IMR-90 (cell line): Measurements from ENCODE around the gene ST7. TPM values are rescaled to one million over a fixed set of nuclear protein-coding genes. Genes with fewer than 3 reads are reported as not detected.
A peak's percentile ranks its signal among the peaks of the same experiment; 100 is the strongest.

Experiments
- ATAC-seq: fragments of 200-7000 bp; cut with Tn5 transposase; 2 replicates; pipeline ENCODE4 v1.9.1; 2020; ENCODE audit warnings: low read depth, mild to moderate bottlenecking, moderate library complexity
- BruUV-seq: library from RNA; stranded (reverse); fragments of 400-500 nt; replicated peaks from 2 replicates; lab custom pipeline; 2021; lab: Mats Ljungman, UMichigan
- CTCF ChIA-PET: fragments of 300-600 bp; formaldehyde crosslinking; extraction: SDS; loops from one replicate; lab custom pipeline; 2021; ENCODE audit warnings: antibody characterized with exemption; lab: Yijun Ruan, JAX
- POLR2A ChIA-PET: fragments of 300-600 bp; sonication (Branson Sonifier 250); formaldehyde crosslinking; loops from one replicate; lab custom pipeline; 2022; ENCODE audit warnings: antibody characterized with exemption; ENCODE audit not compliant: unreplicated experiment; lab: Charles Lee
- DNase-seq: peaks from one replicate; pipeline ENCODE4 v3.0.0; 2013
- H2AFZ ChIP-seq: replicated peaks from 2 replicates; pipeline ENCODE3; 2013; ENCODE audit warnings: low read length, mild to moderate bottlenecking; ENCODE audit not compliant: poor library complexity
- H2AK5ac ChIP-seq: 2 replicates; pipeline ENCODE4 v1.6.1; 2013; ENCODE audit warnings: low read depth, low read length, inconsistent platforms
- H2AK9ac ChIP-seq: replicated peaks from 2 replicates; pipeline ENCODE3; 2013; ENCODE audit warnings: mild to moderate bottlenecking, low read depth, low read length, moderate library complexity; ENCODE audit not compliant: poor library complexity
- H2BK120ac ChIP-seq: 2 replicates; pipeline ENCODE4 v1.6.1; 2013; ENCODE audit warnings: low read depth, low read length, inconsistent platforms
- H2BK15ac ChIP-seq: 3 replicates; pipeline ENCODE4 v1.6.1; 2013; ENCODE audit warnings: low read depth, low read length, inconsistent platforms
- H2BK20ac ChIP-seq: 2 replicates; pipeline ENCODE4 v1.6.1; 2013; ENCODE audit warnings: low read depth, mild to moderate bottlenecking, inconsistent platforms, low read length, moderate library complexity
- H2BK5ac ChIP-seq: 2 replicates; pipeline ENCODE4 v1.6.1; 2013; ENCODE audit warnings: mild to moderate bottlenecking, low read depth, low read length, inconsistent platforms; ENCODE audit not compliant: poor library complexity, severe bottlenecking
- H3K14ac ChIP-seq: replicated peaks from 2 replicates; pipeline ENCODE4 v1.6.1; 2013; ENCODE audit warnings: low read depth, low read length, inconsistent platforms
- H3K18ac ChIP-seq: 2 replicates; pipeline ENCODE4 v1.6.1; 2013; ENCODE audit warnings: low read depth, low read length, control low read depth
- H3K23ac ChIP-seq: 2 replicates; pipeline ENCODE4 v1.6.1; 2013; ENCODE audit warnings: low read depth, low read length, inconsistent platforms
- H3K27ac ChIP-seq: 2 replicates; pipeline ENCODE4 v1.5.1; 2013; ENCODE audit warnings: mild to moderate bottlenecking, control low read depth, low read length; ENCODE audit not compliant: insufficient read depth
- H3K27me3 ChIP-seq: 2 replicates; pipeline ENCODE4 v1.6.1; 2013; ENCODE audit warnings: low read length; ENCODE audit not compliant: control insufficient read depth, insufficient read depth
- H3K36me3 ChIP-seq: 2 replicates; pipeline ENCODE4 v1.6.1; 2013; ENCODE audit warnings: low read length, mixed read lengths; ENCODE audit not compliant: control insufficient read depth, insufficient read depth
- H3K4ac ChIP-seq: 2 replicates; pipeline ENCODE4 v1.6.1; 2013; ENCODE audit warnings: low read depth, low read length, inconsistent platforms
- H3K4me1 ChIP-seq: 2 replicates; pipeline ENCODE4 v1.6.1; 2013; ENCODE audit warnings: low read length, mixed read lengths; ENCODE audit not compliant: control insufficient read depth, insufficient read depth
- H3K4me2 ChIP-seq: 2 replicates; pipeline ENCODE4 v1.6.1; 2013; ENCODE audit warnings: low read depth, mild to moderate bottlenecking, control low read depth, low read length, moderate library complexity
- H3K4me3 ChIP-seq: 2 replicates; pipeline ENCODE4 v1.5.1; 2013; ENCODE audit warnings: low read depth, mild to moderate bottlenecking, control low read depth, low read length, moderate library complexity; ENCODE audit not compliant: insufficient read depth
- H3K56ac ChIP-seq: 2 replicates; pipeline ENCODE4 v1.6.1; 2013; ENCODE audit warnings: low read length, inconsistent platforms; ENCODE audit not compliant: insufficient read depth; ENCODE audit errors: extremely low read depth
- H3K79me1 ChIP-seq, 2 experiments: 2 replicates each; pipeline ENCODE4 v1.6.1; 2013; ENCODE audit warnings: low read length in 2 of 2, inconsistent platforms in 1 of 2, low read depth in 1 of 2
- H3K9ac ChIP-seq: 2 replicates; pipeline ENCODE4 v1.6.1; 2013; ENCODE audit warnings: low read depth, low read length, control low read depth
- H3K9me1 ChIP-seq: 2 replicates; pipeline ENCODE4 v1.6.1; 2013; ENCODE audit warnings: low read length, inconsistent platforms; ENCODE audit not compliant: insufficient read depth
- H3K9me3 ChIP-seq: 2 replicates; pipeline ENCODE4 v1.6.1; 2013; ENCODE audit warnings: low read length; ENCODE audit not compliant: control insufficient read depth, insufficient read depth
- H4K20me1 ChIP-seq: 2 replicates; pipeline ENCODE4 v1.6.1; 2013; ENCODE audit warnings: low read length, inconsistent platforms; ENCODE audit not compliant: insufficient read depth
- H4K5ac ChIP-seq: 2 replicates; pipeline ENCODE4 v1.6.1; 2013; ENCODE audit warnings: mild to moderate bottlenecking, low read depth, low read length, control low read depth
- H4K8ac ChIP-seq, 2 experiments: 2 replicates each; pipeline ENCODE4 v1.6.1; 2013; ENCODE audit warnings: low read depth in 2 of 2, low read length in 2 of 2, control low read depth in 1 of 2, inconsistent platforms in 1 of 2
- H4K91ac ChIP-seq: 2 replicates; pipeline ENCODE4 v1.6.1; 2013; ENCODE audit warnings: low read depth, low read length, inconsistent platforms; ENCODE audit not compliant: insufficient read depth
- BHLHE40 ChIP-seq: fragments of 150-350 bp; IDR thresholded peaks from 2 replicates; pipeline ENCODE4 v1.6.1; 2016; ENCODE audit warnings: mild to moderate bottlenecking, low read depth, low read length
- CEBPB ChIP-seq: IDR thresholded peaks from 2 replicates; pipeline ENCODE4 v1.6.1; 2012; ENCODE audit warnings: low read depth, low read length, improper control_type of control experiment
- CHD1 ChIP-seq: IDR thresholded peaks from 2 replicates; pipeline ENCODE4 v1.6.1; 2012; ENCODE audit warnings: low read depth, low read length, improper control_type of control experiment
- FOS ChIP-seq: fragments of 150-350 bp; IDR thresholded peaks from 2 replicates; pipeline ENCODE4 v1.6.1; 2016; ENCODE audit warnings: low read depth, low read length
- MAFK ChIP-seq: IDR thresholded peaks from 2 replicates; pipeline ENCODE4 v1.6.1; 2012; ENCODE audit warnings: low read depth, low read length, improper control_type of control experiment
- MAZ ChIP-seq: IDR thresholded peaks from 2 replicates; pipeline ENCODE4 v1.6.1; 2012; ENCODE audit warnings: low read depth, mild to moderate bottlenecking, low read length, improper control_type of control experiment, moderate library complexity, borderline replicate concordance
- MXI1 ChIP-seq: IDR thresholded peaks from 2 replicates; pipeline ENCODE4 v1.6.1; 2012; ENCODE audit warnings: low read depth, mild to moderate bottlenecking, low read length, moderate library complexity, borderline replicate concordance
- NFE2L2 ChIP-seq: fragments of 150-350 bp; IDR thresholded peaks from 2 replicates; pipeline ENCODE4 v1.6.1; 2016; ENCODE audit warnings: low read depth, mild to moderate bottlenecking, low read length
- POLR2A ChIP-seq: IDR thresholded peaks from 2 replicates; pipeline ENCODE4 v1.6.1; 2012; ENCODE audit warnings: mild to moderate bottlenecking, low read depth, low read length
- RAD21 ChIP-seq: IDR thresholded peaks from 2 replicates; pipeline ENCODE4 v1.6.1; 2012; ENCODE audit warnings: low read length, improper control_type of control experiment
- RCOR1 ChIP-seq: IDR thresholded peaks from 2 replicates; pipeline ENCODE4 v1.6.1; 2012; ENCODE audit warnings: mild to moderate bottlenecking, low read length, improper control_type of control experiment; ENCODE audit not compliant: insufficient replicate concordance
- RFX5 ChIP-seq: IDR thresholded peaks from 2 replicates; pipeline ENCODE4 v1.8.0; 2012; ENCODE audit warnings: low read depth, mild to moderate bottlenecking, low read length, moderate library complexity
- SMC3 ChIP-seq: fragments of 150-350 bp; IDR thresholded peaks from 2 replicates; pipeline ENCODE4 v1.6.1; 2016; ENCODE audit warnings: low read depth, mild to moderate bottlenecking, antibody characterized with exemption, low read length, moderate library complexity
- WGBS, 2 experiments: methylation state at CpG; one replicate each; pipeline versions ENCODE4 v1.1.5 to v1.1.7; 2013; ENCODE audit warnings: missing lambda C conversion rate in 2 of 2; ENCODE audit not compliant: insufficient read length in 1 of 2; ENCODE audit errors: extremely low coverage in 2 of 2; 5-methylcytosine and 5-hydroxymethylcytosine counted together
- dilution Hi-C: fragments of 300-500 bp; cut with HindIII; formaldehyde crosslinking; loops from one replicate; pipeline ENCODE4 v1.14.3; 2018; ENCODE audit warnings: low sequenced_read_pairs; ENCODE audit not compliant: unreplicated experiment
- in situ Hi-C: fragments of 300-500 bp; cut with MboI; formaldehyde crosslinking; loops from 3 replicates; pipeline ENCODE4 v1.14.3; 2019; ENCODE audit warnings: low sequenced_read_pairs, inconsistent platforms, mixed read lengths
- intact Hi-C: fragments of 100-400 bp; cut with micrococcal nuclease; formaldehyde crosslinking; loops from 2 replicates; pipeline ENCODE4 v1.10.0; 2022
- polyA plus RNA-seq, 3 experiments: library from polyadenylated mRNA; depleted of rRNA; stranded (reverse); fragments of >200 nt; gene quantifications; 2 replicates each; pipeline ENCODE4 v1.2.3, GENCODE V29; 2012; ENCODE audit warnings: low replicate concordance in 1 of 3
- total RNA-seq: library from RNA; depleted of rRNA; stranded (reverse); fragments of >200 nt; gene quantifications from 2 replicates; pipeline ENCODE4 v1.2.3, GENCODE V29; 2012
- TF ChIP-seq, protein P1 (sequence below): conservative IDR thresholded peaks from 2 replicates; pipeline ENCODE4 v1.5.1; 2012; ENCODE audit warnings: mild to moderate bottlenecking, low read depth, low read length, improper control_type of control experiment
- TF ChIP-seq, protein P2 (sequence below): fragments of 150-350 bp; IDR thresholded peaks from 2 replicates; pipeline ENCODE4 v1.6.1; 2017; ENCODE audit warnings: mild to moderate bottlenecking, antibody characterized with exemption, low read length, low read depth
- TF ChIP-seq, protein P3 (sequence below): fragments of 150-350 bp; IDR thresholded peaks from 2 replicates; pipeline ENCODE4 v1.6.1; 2016; ENCODE audit warnings: low read depth, mild to moderate bottlenecking, low read length, moderate library complexity, borderline replicate concordance

The ST7 gene
- total and polyA plus RNA-seq, 2 of the 4 experiments (the other 2 are of a cell fraction) = 18.6 to 26.0 TPM

DNA sequence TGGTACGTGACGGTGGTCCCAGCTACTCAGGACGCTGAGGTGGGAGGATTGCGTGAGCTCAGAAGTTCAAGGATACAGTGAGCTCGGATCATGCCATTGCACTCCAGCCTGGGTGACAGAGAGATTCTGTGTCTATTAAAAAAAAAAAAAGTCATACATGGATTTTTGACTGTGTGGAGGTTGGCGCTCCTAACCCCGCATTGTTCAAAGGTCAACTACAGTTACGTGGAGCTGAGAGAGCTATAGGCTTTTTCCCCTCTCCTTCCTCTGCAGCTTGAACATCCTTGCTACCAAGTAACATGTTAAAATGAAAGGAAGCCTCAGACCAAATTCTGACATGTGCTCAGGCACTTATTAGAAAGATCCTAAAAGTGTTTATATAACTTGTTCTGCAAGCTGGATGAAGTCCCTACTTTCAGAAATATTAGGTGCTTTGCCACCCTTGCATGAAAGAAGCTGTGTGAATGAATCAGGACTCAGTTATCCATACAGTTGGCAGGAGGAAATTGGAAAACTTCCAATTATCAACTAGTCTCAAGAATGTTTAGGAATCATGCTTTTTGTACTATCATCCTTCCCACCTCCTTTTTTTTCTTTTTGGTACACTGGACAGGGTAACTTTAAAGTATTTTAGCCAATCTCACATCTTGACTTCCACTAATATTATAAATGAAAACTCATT lies 12.5 kb upstream of the ST7 start:
- no peak overlapping the region for H4K91ac ChIP-seq
- no peak overlapping the region for H3K4me3 ChIP-seq
- no peak overlapping the region for H3K14ac ChIP-seq
- H3K27me3 ChIP-seq = peaks cover under 1% of the 10 kb centered on the region
- no peak overlapping the region for H3K9ac ChIP-seq
- H3K79me1 ChIP-seq = no peaks in the 10 kb centered on the region
- dilution Hi-C loops (no loop called here), in situ Hi-C loops (loop anchor here (25.0 kb wide), 1 partner anchor 771 kb away; no protein-coding TSS in a partner anchor), intact Hi-C loops (no loop called here)
- WGBS, 2 experiments = no CpG with 5 or more reads among the region's 8 CpGs
- peaks cover 4% of the 10 kb centered on the region for H3K4me1 ChIP-seq
- H2BK5ac ChIP-seq = no peak overlapping the region
- H2AFZ ChIP-seq = no peak overlapping the region
- no peaks in the 10 kb centered on the region for H3K9me3 ChIP-seq
- ATAC-seq (peak; percentile 29; the same call in 1 of the 2 replicates), DNase-seq (peak; percentile 22)
- H3K4ac ChIP-seq = no peak overlapping the region
- no peaks in the 10 kb centered on the region for H3K36me3 ChIP-seq
- 0 out of 2 replicates have a peak, but pooled peaks cover 3% of the 10 kb centered on the region for H3K9me1 ChIP-seq
- no peak overlapping the region for H2AK9ac ChIP-seq
- no peak overlapping the region for H2AK5ac ChIP-seq
- no peak overlapping the region for H4K5ac ChIP-seq
- no peak overlapping the region for H2BK15ac ChIP-seq
- no peak overlapping the region for H3K27ac ChIP-seq
- H3K4me2 ChIP-seq = no peak overlapping the region
- H4K8ac ChIP-seq = no peak overlapping the region
- H4K20me1 ChIP-seq = no peaks in the 10 kb centered on the region
- H2BK20ac ChIP-seq = no peak overlapping the region
- no peak overlapping the region for H3K18ac ChIP-seq
- CTCF ChIA-PET = interaction anchor here (0.6 kb wide), 1 partner anchor 311 kb away, joined by 3 read pairs; no protein-coding TSS in a partner anchor
- BruUV-seq = no TSS peak
- POLR2A ChIA-PET = no interaction called here
- H2BK120ac ChIP-seq = no peak overlapping the region
- no peak overlapping the region for H3K23ac ChIP-seq
- H3K56ac ChIP-seq = no peak overlapping the region
- TF ChIP-seq NFE2L2 = no peak
- no peak for TF ChIP-seq BHLHE40
- TF ChIP-seq RFX5 = no peak
- TF ChIP-seq, protein P1, sequence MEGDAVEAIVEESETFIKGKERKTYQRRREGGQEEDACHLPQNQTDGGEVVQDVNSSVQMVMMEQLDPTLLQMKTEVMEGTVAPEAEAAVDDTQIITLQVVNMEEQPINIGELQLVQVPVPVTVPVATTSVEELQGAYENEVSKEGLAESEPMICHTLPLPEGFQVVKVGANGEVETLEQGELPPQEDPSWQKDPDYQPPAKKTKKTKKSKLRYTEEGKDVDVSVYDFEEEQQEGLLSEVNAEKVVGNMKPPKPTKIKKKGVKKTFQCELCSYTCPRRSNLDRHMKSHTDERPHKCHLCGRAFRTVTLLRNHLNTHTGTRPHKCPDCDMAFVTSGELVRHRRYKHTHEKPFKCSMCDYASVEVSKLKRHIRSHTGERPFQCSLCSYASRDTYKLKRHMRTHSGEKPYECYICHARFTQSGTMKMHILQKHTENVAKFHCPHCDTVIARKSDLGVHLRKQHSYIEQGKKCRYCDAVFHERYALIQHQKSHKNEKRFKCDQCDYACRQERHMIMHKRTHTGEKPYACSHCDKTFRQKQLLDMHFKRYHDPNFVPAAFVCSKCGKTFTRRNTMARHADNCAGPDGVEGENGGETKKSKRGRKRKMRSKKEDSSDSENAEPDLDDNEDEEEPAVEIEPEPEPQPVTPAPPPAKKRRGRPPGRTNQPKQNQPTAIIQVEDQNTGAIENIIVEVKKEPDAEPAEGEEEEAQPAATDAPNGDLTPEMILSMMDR = no peak
- TF ChIP-seq, protein P2, sequence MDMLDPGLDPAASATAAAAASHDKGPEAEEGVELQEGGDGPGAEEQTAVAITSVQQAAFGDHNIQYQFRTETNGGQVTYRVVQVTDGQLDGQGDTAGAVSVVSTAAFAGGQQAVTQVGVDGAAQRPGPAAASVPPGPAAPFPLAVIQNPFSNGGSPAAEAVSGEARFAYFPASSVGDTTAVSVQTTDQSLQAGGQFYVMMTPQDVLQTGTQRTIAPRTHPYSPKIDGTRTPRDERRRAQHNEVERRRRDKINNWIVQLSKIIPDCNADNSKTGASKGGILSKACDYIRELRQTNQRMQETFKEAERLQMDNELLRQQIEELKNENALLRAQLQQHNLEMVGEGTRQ = no peak
- no peak for TF ChIP-seq RAD21
- TF ChIP-seq MXI1 = no peak
- TF ChIP-seq, protein P3, sequence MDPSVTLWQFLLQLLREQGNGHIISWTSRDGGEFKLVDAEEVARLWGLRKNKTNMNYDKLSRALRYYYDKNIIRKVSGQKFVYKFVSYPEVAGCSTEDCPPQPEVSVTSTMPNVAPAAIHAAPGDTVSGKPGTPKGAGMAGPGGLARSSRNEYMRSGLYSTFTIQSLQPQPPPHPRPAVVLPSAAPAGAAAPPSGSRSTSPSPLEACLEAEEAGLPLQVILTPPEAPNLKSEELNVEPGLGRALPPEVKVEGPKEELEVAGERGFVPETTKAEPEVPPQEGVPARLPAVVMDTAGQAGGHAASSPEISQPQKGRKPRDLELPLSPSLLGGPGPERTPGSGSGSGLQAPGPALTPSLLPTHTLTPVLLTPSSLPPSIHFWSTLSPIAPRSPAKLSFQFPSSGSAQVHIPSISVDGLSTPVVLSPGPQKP = no peak
- TF ChIP-seq POLR2A = no peak
- no peak for TF ChIP-seq CHD1
- no peak for TF ChIP-seq RCOR1
- no peak for TF ChIP-seq MAZ
- TF ChIP-seq MAFK = no peak
- TF ChIP-seq SMC3 = no peak
- TF ChIP-seq FOS = no peak
- TF ChIP-seq CEBPB = no peak
